ENCODE measurements around the gene NOTCH4.
"Not testable (repeated sequence)": the region's sequence is repeated elsewhere in the genome, so short reads cannot be mapped to it uniquely, and the experiment has no call there.

NOTCH4 gene

GRCh38 chr6:32216285-32216684 is 7.6 kb downstream of the NOTCH4 start:
- Histone ChIP-seq H3K36me3 (no peaks in the 10 kb centered on the region), H3K9me3 (no peaks in the 10 kb centered on the region), H3K27ac (no peak overlapping the region), H3K27me3 (no peaks in the 10 kb centered on the region), H3K4me1 (ENCODE audit: control insufficient read depth in 1 of 2, insufficient read depth in 1 of 2, low read depth in 1 of 2, low read length in 1 of 2) (no peaks in the 10 kb centered on the region), H3K4me3 (ENCODE audit: low read depth in 1 of 2, low read length in 1 of 2) (no peak overlapping the region)
- TF ChIP-seq CTCF (IDR thresholded peaks at IDR 0.05): no peak

GRCh38 chr6:32215617-32216016 is 8.2 kb downstream of the NOTCH4 start:
- Histone ChIP-seq H3K9me3 (no peaks in the 10 kb centered on the region), H3K36me3 (no peaks in the 10 kb centered on the region), H3K27ac (no peak overlapping the region), H3K27me3 (no peaks in the 10 kb centered on the region), H3K4me3 (ENCODE audit: low read depth in 1 of 2, low read length in 1 of 2) (no peak overlapping the region), H3K4me1 (ENCODE audit: control insufficient read depth in 1 of 2, insufficient read depth in 1 of 2, low read depth in 1 of 2, low read length in 1 of 2) (no peaks in the 10 kb centered on the region)
- no peak for TF ChIP-seq CTCF (IDR thresholded peaks at IDR 0.05)

- no peak for TF ChIP-seq CTCF (IDR thresholded peaks at IDR 0.05)
- Histone ChIP-seq H3K4me3 (ENCODE audit: low read depth in 1 of 2, low read length in 1 of 2) (no peak overlapping the region), H3K36me3 (no peaks in the 10 kb centered on the region), H3K4me1 (ENCODE audit: control insufficient read depth in 1 of 2, insufficient read depth in 1 of 2, low read depth in 1 of 2, low read length in 1 of 2) (no peaks in the 10 kb centered on the region), H3K9me3 (no peaks in the 10 kb centered on the region), H3K27ac (no peak overlapping the region), H3K27me3 (no peaks in the 10 kb centered on the region)
Measured at GRCh38 chr6:32214126-32214525, 9.7 kb downstream of the NOTCH4 start.

GRCh38 chr6:32213649-32214048 is 10.2 kb downstream of the NOTCH4 start:
- TF ChIP-seq CTCF (IDR thresholded peaks at IDR 0.05): no peak
- Histone ChIP-seq H3K9me3 (no peaks in the 10 kb centered on the region), H3K27me3 (no peaks in the 10 kb centered on the region), H3K4me1 (ENCODE audit: control insufficient read depth in 1 of 2, insufficient read depth in 1 of 2, low read depth in 1 of 2, low read length in 1 of 2) (no peaks in the 10 kb centered on the region), H3K4me3 (ENCODE audit: low read depth in 1 of 2, low read length in 1 of 2) (no peak overlapping the region), H3K36me3 (no peaks in the 10 kb centered on the region), H3K27ac (no peak overlapping the region)

- Histone ChIP-seq H3K36me3 (no peaks in the 10 kb centered on the region), H3K4me3 (ENCODE audit: low read depth in 1 of 2, low read length in 1 of 2) (no peak overlapping the region), H3K27ac (no peak overlapping the region), H3K4me1 (ENCODE audit: control insufficient read depth in 1 of 2, insufficient read depth in 1 of 2, low read depth in 1 of 2, low read length in 1 of 2) (no peaks in the 10 kb centered on the region), H3K9me3 (no peaks in the 10 kb centered on the region), H3K27me3 (no peaks in the 10 kb centered on the region)
- TF ChIP-seq CTCF (IDR thresholded peaks at IDR 0.05): no peak
Measured at GRCh38 chr6:32212076-32212760, 11.6 kb downstream of the NOTCH4 start.

- H3K36me3 ChIP-seq; H3K27me3 ChIP-seq; H3K4me3 ChIP-seq (ENCODE audit: low read depth in 1 of 2, low read length in 1 of 2); H3K4me1 ChIP-seq (ENCODE audit: control insufficient read depth in 1 of 2, insufficient read depth in 1 of 2, low read depth in 1 of 2, low read length in 1 of 2); H3K27ac ChIP-seq; H3K9me3 ChIP-seq: not testable (repeated sequence)
Measured at GRCh38 chr6:32211432-32211831, 12.4 kb downstream of the NOTCH4 start.
